GM21381 (cell line): ENCODE results near the gene TOR1AIP1.
"Not testable (repeated sequence)": the region's sequence is repeated elsewhere in the genome, so short reads cannot be mapped to it uniquely, and the experiment has no call there.

ENCODE experiments used
- ATAC-seq: cut with Tn5 transposase; IDR thresholded peaks from one replicate; pipeline ENCODE4 v1.9.1; 2021; ENCODE audit warnings: mild to moderate bottlenecking, moderate library complexity; ENCODE audit not compliant: unreplicated experiment

TOR1AIP1 gene, protein sequence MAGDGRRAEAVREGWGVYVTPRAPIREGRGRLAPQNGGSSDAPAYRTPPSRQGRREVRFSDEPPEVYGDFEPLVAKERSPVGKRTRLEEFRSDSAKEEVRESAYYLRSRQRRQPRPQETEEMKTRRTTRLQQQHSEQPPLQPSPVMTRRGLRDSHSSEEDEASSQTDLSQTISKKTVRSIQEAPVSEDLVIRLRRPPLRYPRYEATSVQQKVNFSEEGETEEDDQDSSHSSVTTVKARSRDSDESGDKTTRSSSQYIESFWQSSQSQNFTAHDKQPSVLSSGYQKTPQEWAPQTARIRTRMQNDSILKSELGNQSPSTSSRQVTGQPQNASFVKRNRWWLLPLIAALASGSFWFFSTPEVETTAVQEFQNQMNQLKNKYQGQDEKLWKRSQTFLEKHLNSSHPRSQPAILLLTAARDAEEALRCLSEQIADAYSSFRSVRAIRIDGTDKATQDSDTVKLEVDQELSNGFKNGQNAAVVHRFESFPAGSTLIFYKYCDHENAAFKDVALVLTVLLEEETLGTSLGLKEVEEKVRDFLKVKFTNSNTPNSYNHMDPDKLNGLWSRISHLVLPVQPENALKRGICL

GRCh38 chr1:179882253-179883039 is at the start of gene TOR1AIP1:
TOR1AIP1 (plus strand) TSS chr1:179882285; CDS start chr1:179882503, 218 bp downstream.
- peak; percentile 70 for ATAC-seq

DNA sequence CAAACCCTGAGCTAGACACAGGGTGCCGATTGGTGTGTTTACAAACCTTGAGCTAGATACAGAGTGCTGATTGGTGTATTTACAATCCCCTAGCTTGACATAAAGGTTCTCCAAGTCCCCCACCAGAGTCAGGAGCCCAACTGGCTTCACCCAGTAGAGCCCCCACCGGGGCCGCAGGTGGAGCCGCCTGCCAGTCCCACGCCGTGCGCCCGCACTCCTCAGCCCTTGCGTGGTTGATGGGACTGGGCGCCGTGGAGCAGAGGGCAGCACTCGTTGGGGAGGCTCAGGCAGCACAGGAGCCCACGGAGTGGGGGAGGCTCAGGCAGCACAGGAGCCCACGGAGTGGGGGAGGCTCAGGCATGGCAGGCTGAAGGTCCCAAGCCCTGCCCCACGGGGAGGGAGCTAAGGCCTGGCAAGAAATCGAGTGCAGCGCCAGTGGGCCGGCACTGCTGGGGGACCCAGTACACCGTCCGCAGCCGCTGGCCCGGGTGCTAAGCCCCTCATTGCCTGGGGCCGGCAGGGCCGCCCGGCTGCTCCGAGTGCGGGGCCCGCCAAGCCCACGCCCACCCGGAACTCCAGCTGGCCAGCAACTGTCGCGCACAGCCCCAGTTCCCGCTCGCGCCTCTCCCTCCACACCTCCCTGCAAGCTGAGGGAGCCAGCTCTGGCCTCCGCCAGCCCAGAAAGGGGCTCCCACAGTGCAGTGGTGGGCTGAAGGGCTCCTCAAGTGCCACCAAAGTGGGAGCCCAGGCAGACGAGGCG is 45.2 kb upstream of the TOR1AIP1 start:
- ATAC-seq = not testable (repeated sequence)

- ATAC-seq = no peak
Measured at GRCh38 chr1:179840107-179840506, 42.0 kb upstream of the TOR1AIP1 start.

DNA sequence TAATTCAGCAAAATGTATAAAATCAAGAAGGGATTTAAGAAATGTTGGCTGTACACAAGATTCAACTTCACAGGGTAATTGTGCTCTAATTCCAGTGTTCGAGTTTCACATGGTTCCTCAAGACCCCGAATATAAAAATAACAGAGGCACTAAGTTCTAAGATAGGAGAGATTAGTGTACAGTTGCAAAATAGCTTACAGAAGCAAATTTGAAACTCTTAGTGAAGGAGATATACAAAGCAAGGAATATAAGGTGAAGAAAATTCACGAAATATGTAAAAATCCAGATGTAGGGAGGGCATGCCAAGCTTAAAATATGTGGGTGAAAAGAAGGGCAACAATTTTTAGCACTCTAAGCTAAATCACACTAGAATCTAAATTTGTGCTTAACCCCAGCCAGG is 33.9 kb upstream of the TOR1AIP1 start:
- no peak for ATAC-seq

DNA sequence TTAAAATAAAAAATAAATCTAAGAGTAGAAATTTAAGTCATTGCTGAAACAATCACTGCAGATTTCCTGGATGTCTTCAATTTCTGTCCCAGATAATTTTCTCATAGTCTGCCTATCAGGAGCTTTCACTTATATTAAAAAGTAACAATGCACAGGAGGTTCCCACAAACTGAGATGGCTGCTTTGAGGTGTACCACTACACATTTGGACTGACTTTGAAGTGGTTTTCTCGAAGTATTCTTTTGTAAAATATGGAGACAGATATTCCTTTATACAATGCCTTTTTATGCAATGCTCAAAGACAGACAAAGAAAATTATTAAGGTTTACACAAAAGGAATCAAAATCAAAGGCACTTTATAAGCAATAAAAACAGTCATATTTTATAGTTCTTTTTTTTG is 29.0 kb upstream of the TOR1AIP1 start:
- no peak for ATAC-seq

DNA sequence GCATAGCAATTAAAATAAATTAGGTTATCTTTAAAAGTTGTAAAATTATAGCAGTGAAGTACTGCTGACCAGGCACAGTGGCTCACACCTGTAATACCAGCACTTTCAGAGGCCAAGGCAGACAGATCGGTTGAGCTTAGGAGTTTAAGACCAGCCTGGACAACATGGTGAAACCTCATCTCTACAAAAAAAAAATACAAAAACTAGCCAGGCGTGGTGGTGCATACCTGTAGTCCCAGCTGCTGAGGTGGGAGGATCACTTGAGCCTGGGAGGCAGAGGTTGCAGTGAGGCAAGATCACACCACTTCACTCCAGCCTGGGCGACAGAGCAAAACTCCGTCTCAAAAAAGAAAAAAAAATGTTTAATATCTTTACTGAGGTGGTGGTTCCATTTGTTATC is 26.3 kb upstream of the TOR1AIP1 start:
- not testable (repeated sequence) for ATAC-seq

DNA sequence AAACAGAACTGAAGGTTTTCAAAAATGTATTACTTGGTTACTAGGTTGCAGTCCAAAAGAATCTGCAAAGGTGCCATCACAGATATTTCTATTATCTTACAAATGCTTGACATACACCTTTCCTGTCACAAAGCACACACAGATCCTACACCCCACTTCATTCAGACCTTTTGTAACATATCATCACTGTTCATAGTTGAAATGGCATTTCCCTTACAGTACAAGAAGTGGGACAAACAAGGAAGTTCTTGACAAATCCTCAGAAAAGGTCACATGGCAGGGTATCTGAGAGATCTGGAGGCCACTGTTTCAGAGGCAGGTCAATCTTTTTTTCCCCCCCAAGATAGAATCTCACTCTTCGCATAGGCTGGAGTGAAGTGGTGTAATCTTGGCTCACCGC is 25.8 kb upstream of the TOR1AIP1 start:
- no peak for ATAC-seq

- no peak for ATAC-seq
Measured at GRCh38 chr1:179857009-179857408, 25.1 kb upstream of the TOR1AIP1 start.

- ATAC-seq = no peak
Measured at GRCh38 chr1:179860652-179861051, 21.4 kb upstream of the TOR1AIP1 start.

GRCh38 chr1:179865377-179865776 is 16.7 kb upstream of the TOR1AIP1 start:
- no peak for ATAC-seq

GRCh38 chr1:179866616-179867015 is 15.5 kb upstream of the TOR1AIP1 start:
- ATAC-seq = no peak

- ATAC-seq = peak; percentile 58
Measured at GRCh38 chr1:179867493-179868330, 14.4 kb upstream of the TOR1AIP1 start.

- ATAC-seq = no peak
Measured at GRCh38 chr1:179870870-179871269, 11.2 kb upstream of the TOR1AIP1 start.

GRCh38 chr1:179871940-179872339 is 10.1 kb upstream of the TOR1AIP1 start:
- no peak for ATAC-seq

- no peak for ATAC-seq
Measured at GRCh38 chr1:179872558-179872957, 9.5 kb upstream of the TOR1AIP1 start.

- ATAC-seq = no peak
Measured at GRCh38 chr1:179873438-179873851, 8.6 kb upstream of the TOR1AIP1 start.

DNA sequence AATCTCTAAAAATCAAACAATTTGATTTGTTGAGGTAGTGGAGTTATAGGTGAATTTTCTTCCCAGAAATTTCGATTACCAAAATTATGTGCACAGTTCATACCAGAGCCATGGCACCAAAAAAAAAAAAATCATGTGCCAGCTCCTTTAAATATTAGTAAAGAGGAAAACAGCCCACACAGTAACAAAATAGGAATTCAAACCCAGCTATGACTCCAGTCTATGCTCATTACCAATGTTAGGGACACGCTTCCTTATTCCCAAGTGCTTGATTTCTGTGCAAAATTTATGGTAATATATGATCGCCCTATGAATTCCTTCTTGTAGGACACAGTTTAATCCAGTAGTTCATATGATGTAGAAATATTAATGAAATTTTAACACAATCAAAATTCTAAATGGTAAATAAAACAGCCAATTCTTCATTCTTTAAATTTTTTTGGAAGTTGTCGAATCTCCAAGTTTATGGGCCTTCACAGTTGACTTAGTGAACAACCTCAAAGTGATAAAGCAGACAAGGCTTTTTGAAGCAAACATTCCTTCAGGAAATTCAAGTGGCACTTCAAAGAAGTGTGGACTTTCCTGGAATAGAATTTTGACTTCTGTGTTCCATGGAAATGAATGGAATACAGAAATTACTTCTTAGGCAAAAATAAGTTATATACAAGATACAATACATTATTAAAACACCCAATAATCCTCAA is 6.3 kb upstream of the TOR1AIP1 start:
- no peak for ATAC-seq

GRCh38 chr1:179876300-179876715 is 5.8 kb upstream of the TOR1AIP1 start:
- ATAC-seq = no peak

DNA sequence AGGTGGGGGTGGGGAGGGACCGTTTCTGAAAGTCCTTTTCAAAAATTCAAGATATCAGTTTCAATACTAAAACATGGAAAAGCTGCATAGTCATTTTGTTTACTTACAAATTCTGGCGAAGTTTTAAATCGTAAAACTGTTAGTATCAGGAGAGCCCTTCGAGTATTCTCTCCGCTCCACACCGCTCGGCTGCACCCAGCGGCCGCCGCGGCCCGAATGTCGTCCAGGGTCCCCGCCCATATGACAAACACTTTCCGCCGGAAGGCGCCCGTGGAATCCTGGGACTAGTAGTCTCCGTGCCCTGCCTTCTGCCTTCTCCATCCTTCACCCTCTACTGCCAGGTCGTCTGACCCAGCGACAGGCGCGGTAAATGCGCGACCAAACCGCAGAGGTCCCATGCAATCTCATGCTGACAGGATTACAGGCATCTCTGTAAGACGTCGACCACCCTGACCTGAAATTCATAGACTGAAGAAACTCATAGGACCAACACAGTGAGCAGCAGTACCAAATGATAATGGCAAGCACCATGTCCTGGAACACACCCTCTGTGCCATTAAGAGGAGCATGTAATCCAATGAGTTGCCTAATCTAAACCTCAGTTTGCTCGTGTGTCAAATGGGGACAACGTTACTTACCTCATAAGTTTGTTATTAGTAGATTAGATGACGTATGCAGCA is 4.4 kb upstream of the TOR1AIP1 start, which contains the start of gene TOR1AIP2:
TOR1AIP2 (minus strand) TSS at position 218 of the 680 bp plus-strand sequence. CDS start 25,138 bp downstream, outside the sequence.
- peak; percentile 60 for ATAC-seq
